ACC112 (cell line): Measurements from ENCODE around the gene NAPA.

Experiments
- H2AFZ ChIP-seq: fragments of 200-600 bp; sonication (generic); one replicate; pipeline ENCODE4 v1.6.0; 2017; ENCODE audit warnings: antibody characterized with exemption, low read length; ENCODE audit not compliant: unreplicated experiment
- H3K27ac ChIP-seq: fragments of 200-600 bp; sonication (generic); 2 replicates; pipeline ENCODE4 v1.5.1; 2014; ENCODE audit warnings: low read depth, mild to moderate bottlenecking, antibody characterized with exemption, low read length, moderate library complexity
- H3K27me3 ChIP-seq: fragments of 200-600 bp; sonication (generic); 2 replicates; pipeline ENCODE4 v1.6.1; 2014; ENCODE audit warnings: mild to moderate bottlenecking, antibody characterized with exemption, low read length, moderate library complexity, mixed read lengths; ENCODE audit not compliant: insufficient read depth
- H3K36me3 ChIP-seq: fragments of 200-600 bp; sonication (generic); 2 replicates; pipeline ENCODE4 v1.6.1; 2016; ENCODE audit warnings: mild to moderate bottlenecking, antibody characterized with exemption, low read length, moderate library complexity, mixed read lengths; ENCODE audit not compliant: insufficient read depth
- H3K4me1 ChIP-seq: fragments of 200-600 bp; sonication (generic); one replicate; pipeline ENCODE4 v1.6.1; 2016; ENCODE audit warnings: low read length, mixed read lengths; ENCODE audit not compliant: insufficient read depth, unreplicated experiment, control insufficient read depth
- H3K4me3 ChIP-seq: fragments of 200-600 bp; sonication (generic); 2 replicates; pipeline ENCODE4 v1.5.1; 2014; ENCODE audit warnings: mild to moderate bottlenecking, low read depth, low read length
- H3K79me2 ChIP-seq: fragments of 200-600 bp; sonication (generic); one replicate; pipeline ENCODE4 v1.6.0; 2016; ENCODE audit warnings: low read length; ENCODE audit not compliant: control insufficient read depth, unreplicated experiment, insufficient read depth

The NAPA gene

GRCh38 chr19:47499863-47500830, 14.7 kb downstream of the NAPA start:
- Histone ChIP-seq H3K36me3 (no peaks in the 10 kb centered on the region; the same call in 1 of the 2 replicates), H3K27ac (no peak overlapping the region), H3K4me1 (no peaks in the 10 kb centered on the region), H3K27me3 (no peaks in the 10 kb centered on the region), H3K4me3 (no peak overlapping the region), H2AFZ (no peak overlapping the region), H3K79me2 (peaks cover 3% of the 10 kb centered on the region)

DNA sequence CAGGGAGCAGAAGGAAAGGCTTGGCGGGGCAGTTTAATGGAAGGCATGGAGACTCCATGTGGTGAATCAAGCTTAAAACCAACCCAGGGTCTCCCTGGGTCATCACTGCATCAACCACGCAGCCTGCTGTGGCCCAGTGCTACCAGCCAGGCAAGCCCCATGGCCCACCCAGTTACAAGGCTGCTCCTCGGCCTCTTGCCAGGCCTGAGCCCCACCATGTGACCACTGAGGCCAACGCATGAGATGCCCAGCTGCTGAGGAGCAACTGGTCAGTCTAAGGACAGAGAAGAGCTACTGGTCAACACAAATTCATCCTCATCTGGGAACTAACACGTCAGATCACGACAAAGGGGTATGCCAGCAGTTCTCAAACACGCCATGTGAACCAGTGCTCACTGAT, 15.5 kb downstream of the NAPA start:
- Histone ChIP-seq H3K79me2 (peaks cover 3% of the 10 kb centered on the region), H3K36me3 (no peaks in the 10 kb centered on the region; the same call in 1 of the 2 replicates), H3K27ac (no peak overlapping the region), H3K4me3 (no peak overlapping the region), H2AFZ (no peak overlapping the region), H3K4me1 (no peaks in the 10 kb centered on the region), H3K27me3 (no peaks in the 10 kb centered on the region)

GRCh38 chr19:47498561-47498960, 16.3 kb downstream of the NAPA start:
- Histone ChIP-seq H3K4me3 (no peak overlapping the region), H3K4me1 (no peaks in the 10 kb centered on the region), H3K27ac (no peak overlapping the region), H3K27me3 (no peaks in the 10 kb centered on the region), H2AFZ (no peak overlapping the region), H3K79me2 (peaks cover 3% of the 10 kb centered on the region), H3K36me3 (no peaks in the 10 kb centered on the region; the same call in 1 of the 2 replicates)

DNA sequence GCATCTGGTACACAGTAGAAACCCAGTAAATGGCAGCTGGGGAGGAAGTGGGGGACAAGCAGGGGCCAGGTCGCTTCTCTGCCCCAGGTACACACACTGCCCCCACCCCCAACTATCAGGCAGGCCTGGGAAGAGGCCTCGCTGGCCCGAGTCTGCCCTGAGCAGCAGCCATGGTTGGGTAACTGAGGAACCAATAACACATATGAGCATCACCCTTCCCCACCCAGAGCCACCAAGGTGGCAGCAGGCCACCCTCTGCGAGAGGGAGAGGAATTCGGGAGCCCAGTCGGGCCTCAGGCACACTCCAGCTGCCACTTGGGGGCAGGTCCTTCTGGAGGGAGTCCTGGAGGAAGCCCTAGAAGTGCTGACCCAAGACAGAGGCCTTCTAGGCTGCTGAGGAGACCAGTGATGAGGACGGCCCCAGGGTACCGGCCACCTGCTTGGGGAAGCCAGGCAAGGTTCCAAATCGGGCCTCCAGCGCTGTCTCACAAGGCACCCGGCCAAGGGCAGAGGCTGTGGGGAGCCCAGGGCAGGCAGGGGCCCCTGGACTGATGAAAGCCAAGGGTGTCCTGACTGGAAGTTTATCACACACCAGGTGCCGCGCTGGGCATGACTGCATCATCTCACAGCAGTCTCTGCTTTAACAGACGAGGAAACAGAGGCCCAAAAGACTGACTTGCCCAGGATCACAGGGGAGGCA, 16.9 kb downstream of the NAPA start:
- no peaks in the 10 kb centered on the region for H3K27me3 ChIP-seq
- no peaks in the 10 kb centered on the region; the same call in 1 of the 2 replicates for H3K36me3 ChIP-seq
- peaks cover 3% of the 10 kb centered on the region for H3K79me2 ChIP-seq
- no peak overlapping the region for H2AFZ ChIP-seq
- H3K4me1 ChIP-seq = no peaks in the 10 kb centered on the region
- H3K27ac ChIP-seq = no peak overlapping the region
- H3K4me3 ChIP-seq = no peak overlapping the region

GRCh38 chr19:47497050-47497766, 17.7 kb downstream of the NAPA start:
- Histone ChIP-seq H3K4me1 (no peaks in the 10 kb centered on the region), H3K27me3 (no peaks in the 10 kb centered on the region), H3K27ac (no peak overlapping the region), H3K4me3 (no peak overlapping the region), H3K79me2 (peaks cover 3% of the 10 kb centered on the region), H3K36me3 (no peaks in the 10 kb centered on the region), H2AFZ (no peak overlapping the region)

- H3K27me3 ChIP-seq = no peaks in the 10 kb centered on the region
- H3K79me2 ChIP-seq = no peaks in the 10 kb centered on the region
- no peak overlapping the region for H3K4me3 ChIP-seq
- no peak overlapping the region for H2AFZ ChIP-seq
- H3K27ac ChIP-seq = no peak overlapping the region
- H3K4me1 ChIP-seq = no peaks in the 10 kb centered on the region
- H3K36me3 ChIP-seq = no peaks in the 10 kb centered on the region
Observed at GRCh38 chr19:47495478-47496372, 19.1 kb downstream of the NAPA start.

- Histone ChIP-seq H3K79me2 (no peaks in the 10 kb centered on the region), H2AFZ (no peak overlapping the region), H3K36me3 (no peaks in the 10 kb centered on the region), H3K27ac (no peak overlapping the region), H3K27me3 (no peaks in the 10 kb centered on the region), H3K4me3 (no peak overlapping the region), H3K4me1 (no peaks in the 10 kb centered on the region)
Observed at GRCh38 chr19:47494729-47495128, 20.1 kb downstream of the NAPA start.

GRCh38 chr19:47494211-47494547, 20.7 kb downstream of the NAPA start:
- no peaks in the 10 kb centered on the region for H3K36me3 ChIP-seq
- H3K4me1 ChIP-seq = no peaks in the 10 kb centered on the region
- no peak overlapping the region for H3K27ac ChIP-seq

GRCh38 chr19:47493378-47494210, 21.3 kb downstream of the NAPA start:
- Histone ChIP-seq H2AFZ (no peak overlapping the region), H3K79me2 (no peaks in the 10 kb centered on the region), H3K27ac (no peak overlapping the region), H3K36me3 (no peaks in the 10 kb centered on the region), H3K4me3 (no peak overlapping the region), H3K27me3 (no peaks in the 10 kb centered on the region), H3K4me1 (no peaks in the 10 kb centered on the region)

More at GRCh38 chr19:47494211-47494547, 20.7 kb downstream of the NAPA start:
- Histone ChIP-seq H2AFZ (no peak overlapping the region), H3K79me2 (no peaks in the 10 kb centered on the region), H3K27me3 (no peaks in the 10 kb centered on the region), H3K4me3 (no peak overlapping the region)
